Nucleus accumbens (tissue), 56 donors: ENCODE data around the gene OXSR1.
"Not testable (repeated sequence)": the region's sequence is repeated elsewhere in the genome, so short reads cannot be mapped to it uniquely, and the experiment has no call there.

Experiments
- DNase-seq, 56 donors: peaks; one replicate each; lab custom pipeline; 2025; lab: John Stamatoyannopoulos, UW

The OXSR1 gene

GRCh38 chr3:38214560-38214959 is 49.2 kb downstream of the OXSR1 start:
- DNase-seq = no peak

DNA sequence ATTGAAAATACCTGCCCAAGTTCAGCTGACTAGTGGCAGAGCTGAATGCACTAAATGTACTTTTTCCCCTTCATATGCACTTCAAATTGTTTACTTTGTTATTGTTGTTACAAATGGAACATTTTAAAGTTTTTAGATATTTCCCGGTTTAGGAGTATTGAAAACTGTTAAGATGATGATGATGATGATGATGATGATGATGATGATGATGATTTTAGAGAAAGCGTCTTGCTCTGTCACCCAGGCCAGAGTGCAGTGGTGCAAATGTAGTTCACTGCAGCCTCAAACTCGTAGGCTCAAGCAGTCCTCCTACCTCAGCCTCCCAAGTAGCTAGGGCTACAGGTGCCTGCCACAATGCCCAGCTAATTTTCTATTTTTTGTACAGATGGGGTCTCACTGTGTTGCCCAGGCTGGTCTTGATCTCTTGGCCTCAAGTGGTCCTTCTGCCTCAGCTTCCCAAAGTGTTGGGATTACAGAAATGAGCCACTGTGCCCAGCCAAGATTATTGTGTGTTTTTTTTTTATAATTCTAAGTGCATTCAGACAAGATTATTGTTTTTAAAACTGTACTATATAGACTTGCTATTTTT is 54.4 kb downstream of the OXSR1 start:
- DNase-seq = no peak

DNA sequence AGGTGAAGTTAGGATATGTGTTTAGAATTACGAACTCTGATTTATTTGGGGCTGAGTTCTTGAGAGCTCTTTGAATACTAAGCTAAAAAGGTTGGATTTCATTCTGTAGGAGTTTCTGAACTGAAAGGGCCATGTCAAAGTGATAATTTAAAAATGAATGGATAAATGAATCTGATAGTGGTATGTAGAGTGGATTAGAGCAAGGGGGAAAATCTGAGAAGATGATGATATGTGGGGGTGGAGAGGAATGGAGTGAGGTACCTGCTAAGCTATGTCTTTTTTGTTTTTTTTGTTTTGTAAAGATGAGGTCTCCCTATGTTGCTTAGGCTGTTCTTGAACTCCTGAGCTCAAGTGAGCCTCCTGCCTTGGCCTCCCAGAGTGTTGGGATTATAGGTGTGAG is 55.7 kb downstream of the OXSR1 start:
- DNase-seq = no peak

DNA sequence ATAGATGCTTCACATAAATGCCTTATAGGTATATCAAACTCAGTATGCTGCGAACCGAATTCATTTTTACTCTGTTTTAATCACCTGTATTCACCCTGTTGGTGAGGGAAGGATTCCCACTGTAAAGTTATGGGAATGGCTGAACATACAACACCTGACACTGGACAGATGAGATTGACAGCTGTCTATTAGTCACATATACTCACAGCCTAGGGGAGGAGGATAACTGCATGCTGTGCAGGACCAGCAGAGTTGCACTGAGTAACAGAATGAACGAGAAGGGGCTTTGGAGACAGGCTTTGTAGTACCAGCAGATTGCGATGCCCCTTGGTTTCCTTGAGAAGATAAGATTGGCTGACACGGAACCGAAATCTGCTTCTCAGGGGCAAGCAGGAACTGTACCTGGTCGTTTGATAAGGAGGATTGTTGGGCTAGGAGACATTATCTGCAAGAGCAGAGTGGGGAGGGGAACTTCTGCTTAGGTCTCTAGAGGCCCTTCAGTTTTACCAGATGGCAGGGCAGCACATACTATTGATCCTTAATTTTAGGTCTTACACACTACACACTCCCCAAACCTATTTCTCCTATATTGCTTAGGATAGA is 56.8 kb downstream of the OXSR1 start:
- DNase-seq = no peak

- DNase-seq = no peak
Observed at GRCh38 chr3:38224357-38224756, 59.0 kb downstream of the OXSR1 start.

GRCh38 chr3:38226273-38226672 is 60.9 kb downstream of the OXSR1 start:
- no peak for DNase-seq

GRCh38 chr3:38227989-38228388 is 62.7 kb downstream of the OXSR1 start:
- no peak for DNase-seq

DNA sequence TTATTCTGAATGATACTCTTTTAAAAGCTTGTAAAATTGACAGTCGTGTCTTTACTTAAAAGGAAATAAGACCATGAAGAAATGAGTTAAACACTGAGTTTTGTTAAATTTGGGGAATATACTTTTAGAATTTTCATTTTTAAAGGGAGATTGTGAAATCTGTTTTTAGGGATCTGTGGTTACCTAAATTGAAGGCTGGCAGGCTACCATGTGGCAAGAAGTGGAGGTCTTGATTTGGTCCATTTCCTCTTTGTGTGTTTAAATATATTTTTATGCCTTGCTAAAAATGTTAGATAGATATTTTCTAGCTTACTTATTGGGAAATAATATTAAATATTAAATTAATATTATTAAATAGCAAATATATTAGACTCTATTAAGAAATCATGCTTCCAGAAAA is 63.7 kb downstream of the OXSR1 start:
- DNase-seq = no peak

DNA sequence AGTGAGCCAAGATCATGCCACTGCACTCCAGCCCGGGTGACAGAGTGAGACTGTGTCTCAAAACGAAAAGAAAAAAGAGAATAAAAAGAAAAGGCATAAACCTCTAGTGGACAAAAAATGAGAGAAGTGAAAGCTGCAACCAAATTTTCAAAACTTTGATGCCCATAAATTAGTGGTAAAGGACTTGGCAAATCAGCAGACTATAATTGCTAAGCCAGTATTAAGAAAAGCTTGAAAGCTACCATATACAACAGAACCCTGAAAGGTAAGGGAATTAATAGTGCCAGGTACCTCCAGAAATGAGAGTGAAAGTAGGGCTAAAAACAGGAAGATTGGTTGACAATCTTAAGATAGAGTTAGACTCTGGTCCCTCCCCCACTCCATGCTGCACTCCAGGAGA is 67.4 kb downstream of the OXSR1 start:
- no peak for DNase-seq

GRCh38 chr3:38235466-38235865 is 70.1 kb downstream of the OXSR1 start:
- no peak for DNase-seq

- DNase-seq = no peak
Observed at GRCh38 chr3:38238416-38239008, 73.2 kb downstream of the OXSR1 start.

GRCh38 chr3:38242812-38243211 is 77.5 kb downstream of the OXSR1 start:
- DNase-seq = not testable (repeated sequence)

GRCh38 chr3:38245930-38246329 is 80.6 kb downstream of the OXSR1 start:
- DNase-seq = no peak

- DNase-seq = no peak
Observed at GRCh38 chr3:38247366-38248035, 82.2 kb downstream of the OXSR1 start.

DNA sequence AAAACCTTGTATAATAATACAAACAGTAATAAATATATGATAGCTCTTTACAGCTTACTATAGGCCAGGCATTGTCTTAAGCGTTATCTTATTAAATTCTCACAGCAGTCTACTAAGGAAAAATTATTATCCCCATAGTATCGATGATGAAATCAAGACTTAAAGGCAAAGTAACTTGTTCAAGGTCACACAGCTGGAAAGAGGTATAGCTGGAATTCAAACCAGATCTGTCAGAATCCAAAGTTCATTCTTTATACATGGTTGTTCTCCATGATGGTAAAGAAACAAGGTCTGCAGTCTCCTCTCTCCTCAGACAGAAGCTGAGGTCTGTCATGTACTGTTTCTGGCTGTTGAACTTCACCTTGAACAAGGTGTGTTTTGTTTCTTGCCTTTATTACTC is 84.9 kb downstream of the OXSR1 start:
- no peak for DNase-seq

GRCh38 chr3:38251197-38251596 is 85.9 kb downstream of the OXSR1 start:
- DNase-seq = no peak

GRCh38 chr3:38253704-38254103 is 88.4 kb downstream of the OXSR1 start:
- no peak for DNase-seq

DNA sequence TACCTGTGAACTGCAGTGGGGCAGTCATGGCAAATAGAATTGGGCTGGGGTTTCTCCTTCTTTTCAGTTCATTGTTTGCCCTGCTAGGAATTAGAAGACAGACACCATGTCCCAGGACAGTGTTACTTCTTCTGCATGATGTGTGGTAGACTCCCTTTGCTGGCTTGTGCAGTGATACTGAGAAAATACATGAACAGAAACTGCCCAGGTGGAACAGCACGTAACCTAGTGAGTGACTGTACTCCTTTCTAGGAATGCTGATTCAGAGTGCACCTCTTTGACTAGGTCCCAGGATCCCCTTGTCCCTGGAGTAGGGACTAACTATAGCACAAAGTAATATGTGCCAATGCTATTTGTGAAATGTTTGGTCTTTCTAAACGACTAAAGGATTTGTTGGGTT is 89.5 kb downstream of the OXSR1 start:
- DNase-seq = no peak

DNA sequence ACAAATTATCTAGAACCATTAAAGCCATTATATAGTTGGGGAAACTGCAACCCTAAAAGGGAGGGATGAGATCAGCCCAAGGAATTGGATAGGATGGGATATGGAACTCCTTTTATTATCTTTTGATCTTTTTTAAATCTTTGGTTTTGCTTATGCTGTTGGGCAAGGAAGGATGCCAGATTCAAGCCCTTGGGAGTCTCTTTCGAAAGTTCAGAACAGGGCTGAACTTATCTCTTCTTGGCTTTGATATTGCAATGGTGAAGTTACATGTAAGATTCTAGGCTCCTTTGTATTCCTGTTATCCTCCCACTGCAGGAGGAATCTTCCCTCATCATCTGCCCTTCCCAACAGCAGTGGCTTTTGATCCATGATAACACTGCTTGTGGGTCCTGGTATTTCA is 90.3 kb downstream of the OXSR1 start:
- DNase-seq = no peak

DNA sequence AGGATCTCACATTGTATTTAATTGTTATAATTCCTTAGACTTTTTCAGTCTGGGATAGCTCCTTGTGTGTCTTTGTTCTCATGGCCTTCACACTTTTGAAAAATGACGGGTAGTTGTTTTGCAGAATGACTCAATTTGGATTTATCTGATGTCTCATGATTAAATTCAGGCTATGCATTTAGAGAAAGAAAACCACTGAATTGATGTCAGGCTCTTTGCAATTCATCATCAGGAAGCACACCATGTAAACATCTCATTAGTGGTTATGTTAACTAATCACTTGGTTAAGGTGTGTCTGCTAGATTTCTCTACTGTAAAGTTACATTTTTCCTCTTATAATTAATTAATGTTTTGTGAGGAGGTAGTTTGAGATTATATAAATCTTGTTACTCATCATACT is 92.2 kb downstream of the OXSR1 start:
- DNase-seq = no peak

- DNase-seq = no peak
Observed at GRCh38 chr3:38260474-38260873, 95.1 kb downstream of the OXSR1 start.

DNA sequence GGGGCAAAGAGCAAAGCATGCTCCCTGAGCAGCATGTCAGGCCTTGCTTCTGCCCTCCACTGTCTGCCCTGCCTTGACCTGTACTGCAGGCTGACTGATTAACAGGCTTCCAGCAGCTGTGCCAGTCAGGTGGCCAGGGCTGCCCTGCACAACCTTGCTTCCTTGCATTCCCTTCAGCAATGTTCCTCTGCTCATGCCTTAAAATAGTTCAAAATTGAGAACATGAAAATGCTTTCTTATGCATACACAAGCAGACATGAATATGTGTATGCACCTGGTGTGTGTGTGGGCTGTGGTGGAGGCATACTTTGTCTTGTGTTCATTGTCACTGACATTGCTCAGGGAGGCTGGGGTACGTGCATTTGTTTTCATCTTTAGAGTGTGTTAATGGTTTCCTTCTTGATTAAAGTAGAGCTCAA is 99.0 kb downstream of the OXSR1 start:
- DNase-seq = peak in 7 of 56 donors; percentile 2 to 30 (median 13)
